H1 (cell line): Measurements from ENCODE around the gene CACNG3. TPM values are rescaled to one million over a fixed set of nuclear protein-coding genes. Genes with fewer than 3 reads are reported as not detected.

Experiments
- CTCF ChIA-PET: fragments of 300-600 bp; sonication (Branson Sonifier 250); formaldehyde crosslinking; loops from one replicate; lab custom pipeline; 2021; ENCODE audit not compliant: partially characterized antibody; lab: Charles Lee
- POLR2A ChIA-PET: fragments of 300-600 bp; sonication (Branson Sonifier 250); formaldehyde crosslinking; loops from one replicate; lab custom pipeline; 2021; ENCODE audit warnings: inconsistent platforms; ENCODE audit not compliant: partially characterized antibody; lab: Charles Lee
- DNase-seq, 2 experiments: peaks; one replicate each; pipeline versions ENCODE4 v3.0.0 to v3.0.0-alpha.2; 2010 to 2022; ENCODE audit warnings: low spot score in 2 of 2, low read depth in 1 of 2, mixed read lengths in 1 of 2
- FAIRE-seq: peaks from 2 replicates; lab custom pipeline; 2011; peaks lifted over from hg19 to GRCh38; lab: Jason Lieb, UNC
- H2AFZ ChIP-seq: 2 replicates; pipeline ENCODE4 v1.8.1; 2012; ENCODE audit warnings: low read length, inconsistent platforms
- H2AK5ac ChIP-seq: 2 replicates; pipeline ENCODE4 v1.6.1; 2013; ENCODE audit warnings: low read depth, low read length
- H2BK120ac ChIP-seq: replicated peaks from 2 replicates; pipeline ENCODE3; 2013; ENCODE audit warnings: low read depth, low read length, inconsistent platforms
- H2BK12ac ChIP-seq: 2 replicates; pipeline ENCODE4 v1.6.1; 2013; ENCODE audit warnings: low read depth, low read length
- H2BK15ac ChIP-seq: 2 replicates; pipeline ENCODE4 v1.6.1; 2013; ENCODE audit warnings: low read length
- H2BK20ac ChIP-seq: 2 replicates; pipeline ENCODE4 v1.6.1; 2013; ENCODE audit warnings: low read length
- H2BK5ac ChIP-seq: 2 replicates; pipeline ENCODE4 v1.6.1; 2013; ENCODE audit warnings: low read depth, low read length
- H3K14ac ChIP-seq: 2 replicates; pipeline ENCODE4 v1.6.1; 2013; ENCODE audit warnings: inconsistent platforms; ENCODE audit not compliant: insufficient read length
- H3K18ac ChIP-seq: 2 replicates; pipeline ENCODE4 v1.6.1; 2013; ENCODE audit warnings: low read length; ENCODE audit errors: extremely low read depth
- H3K23ac ChIP-seq: 2 replicates; pipeline ENCODE4 v1.6.1; 2013; ENCODE audit warnings: inconsistent platforms; ENCODE audit not compliant: insufficient read length
- H3K23me2 ChIP-seq: 2 replicates; pipeline ENCODE4 v1.6.1; 2013; ENCODE audit warnings: low read depth, low read length
- H3K27ac ChIP-seq: 2 replicates; pipeline ENCODE4 v1.6.1; 2011; ENCODE audit warnings: low read depth, low read length, inconsistent platforms
- H3K27me3 ChIP-seq, 4 experiments: replicated peaks in 1 of 4; 1 replicate in 1 of 4; 2 replicates in 3 of 4; pipeline versions ENCODE4 v1.6.1 to v1.8.1; 2011 to 2013; ENCODE audit warnings: low read length in 3 of 4, mild to moderate bottlenecking in 3 of 4, inconsistent platforms in 2 of 4, mixed read lengths in 2 of 4, moderate library complexity in 1 of 4; ENCODE audit not compliant: control insufficient read depth in 3 of 4, insufficient read depth in 3 of 4; ENCODE audit errors: extremely low read depth in 1 of 4
- H3K36me3 ChIP-seq, 4 experiments: 2 replicates each; pipeline versions ENCODE4 v1.6.1 to v1.8.1; 2011 to 2013; ENCODE audit warnings: mild to moderate bottlenecking in 4 of 4, low read length in 3 of 4, moderate library complexity in 2 of 4, control low read depth in 1 of 4, inconsistent platforms in 1 of 4; ENCODE audit not compliant: insufficient read depth in 4 of 4, control insufficient read depth in 2 of 4
- H3K4ac ChIP-seq: replicated peaks from 2 replicates; pipeline ENCODE3; 2013; ENCODE audit warnings: low read length, low read depth, mixed read lengths, inconsistent platforms; ENCODE audit not compliant: insufficient read length
- H3K4me1 ChIP-seq, 4 experiments: replicated peaks in 1 of 4; 1 replicate in 1 of 4; 2 replicates in 3 of 4; pipeline versions ENCODE4 v1.6.1 to v1.8.1; 2011 to 2013; ENCODE audit warnings: low read length in 3 of 4, inconsistent platforms in 2 of 4, mixed read lengths in 1 of 4; ENCODE audit not compliant: insufficient read depth in 4 of 4, control insufficient read depth in 3 of 4
- H3K4me2 ChIP-seq, 2 experiments: 2 replicates each; pipeline versions ENCODE4 v1.6.1 to v1.8.1; 2011 to 2013; ENCODE audit warnings: low read depth in 2 of 2, low read length in 2 of 2, control low read depth in 1 of 2, inconsistent platforms in 1 of 2, mild to moderate bottlenecking in 1 of 2; ENCODE audit not compliant: insufficient read depth in 1 of 2
- H3K4me3 ChIP-seq, 4 experiments: fragments of 200-600, 300-600 bp in 1 of 4; sonication (generic), shearing (Covaris generic), sonication (Bioruptor Twin) in 1 of 4; 2 replicates each; pipeline versions ENCODE4 v1.5.1 to v1.8.1; 2011 to 2016; ENCODE audit warnings: low read length in 4 of 4, low read depth in 3 of 4, control low read depth in 2 of 4, inconsistent platforms in 2 of 4, mild to moderate bottlenecking in 2 of 4, mixed read lengths in 1 of 4, moderate library complexity in 1 of 4; ENCODE audit not compliant: insufficient read depth in 2 of 4; ENCODE audit errors: extremely low read depth in 1 of 4
- H3K56ac ChIP-seq: replicated peaks from 2 replicates; pipeline ENCODE3; 2013; ENCODE audit warnings: low read depth, mild to moderate bottlenecking, mixed read lengths, low read length, inconsistent platforms; ENCODE audit not compliant: insufficient read length
- H3K79me1 ChIP-seq: 2 replicates; pipeline ENCODE4 v1.6.1; 2013; ENCODE audit warnings: low read depth, low read length, control low read depth
- H3K79me2 ChIP-seq, 2 experiments: 2 replicates each; pipeline versions ENCODE4 v1.6.1 to v1.8.1; 2012 to 2013; ENCODE audit warnings: low read length in 2 of 2, mild to moderate bottlenecking in 2 of 2, inconsistent platforms in 1 of 2; ENCODE audit not compliant: insufficient read depth in 2 of 2, control insufficient read depth in 1 of 2
- H3K9ac ChIP-seq, 4 experiments: replicated peaks in 1 of 4; 1 replicate in 1 of 4; 2 replicates in 3 of 4; pipeline versions ENCODE4 v1.6.1 to v1.8.1; 2011 to 2013; ENCODE audit warnings: low read depth in 3 of 4, low read length in 3 of 4, control low read depth in 2 of 4, mild to moderate bottlenecking in 2 of 4, moderate library complexity in 2 of 4, inconsistent platforms in 1 of 4; ENCODE audit errors: extremely low read depth in 1 of 4
- H3K9me3 ChIP-seq, 2 experiments: 2 replicates each; pipeline versions ENCODE4 v1.6.1 to v1.8.1; 2012 to 2013; ENCODE audit warnings: mild to moderate bottlenecking in 2 of 2, moderate library complexity in 2 of 2, control low read depth in 1 of 2, inconsistent platforms in 1 of 2, low read depth in 1 of 2, low read length in 1 of 2, mixed read lengths in 1 of 2; ENCODE audit not compliant: insufficient read depth in 2 of 2
- H4K20me1 ChIP-seq, 2 experiments: replicated peaks in 1 of 2; 2 replicates each; pipeline versions ENCODE3 to v1.8.1; 2011 to 2013; ENCODE audit warnings: inconsistent platforms in 2 of 2, low read length in 2 of 2, mild to moderate bottlenecking in 1 of 2; ENCODE audit not compliant: insufficient read depth in 2 of 2, control insufficient read depth in 1 of 2
- H4K5ac ChIP-seq: 2 replicates; pipeline ENCODE4 v1.6.1; 2013; ENCODE audit warnings: low read length, low read depth, mixed read lengths, inconsistent platforms; ENCODE audit not compliant: insufficient read length
- H4K8ac ChIP-seq: 2 replicates; pipeline ENCODE4 v1.8.0; 2013; ENCODE audit warnings: mild to moderate bottlenecking, moderate library complexity, low read length, inconsistent platforms; ENCODE audit not compliant: insufficient read depth; ENCODE audit errors: extremely low read depth
- H4K91ac ChIP-seq: replicated peaks from 2 replicates; pipeline ENCODE3; 2013; ENCODE audit warnings: low read length, mixed read lengths, inconsistent platforms; ENCODE audit not compliant: insufficient read length
- CBX5 ChIP-seq: fragments of 300-800, 300-1000 bp; sonication (generic); IDR thresholded peaks from 2 replicates; pipeline ENCODE4 v1.7.1; 2016; ENCODE audit warnings: antibody characterized with exemption, low read length, low read depth
- CEBPB ChIP-seq: IDR thresholded peaks from 2 replicates; pipeline ENCODE4 v1.6.1; 2012; ENCODE audit warnings: low read depth, low read length
- E2F6 ChIP-seq: IDR thresholded peaks from 2 replicates; pipeline ENCODE4 v1.6.1; 2012; ENCODE audit warnings: inconsistent platforms
- EGR1 ChIP-seq: IDR thresholded peaks from 2 replicates; pipeline ENCODE4 v1.6.1; 2011; ENCODE audit warnings: low read depth, low read length, borderline replicate concordance
- GABPA ChIP-seq: IDR thresholded peaks from 2 replicates; pipeline ENCODE4 v1.6.1; 2011; ENCODE audit warnings: mild to moderate bottlenecking, low read length, moderate library complexity, borderline replicate concordance; ENCODE audit not compliant: insufficient read depth
- GTF2F1 ChIP-seq: IDR thresholded peaks from 2 replicates; pipeline ENCODE4 v1.6.1; 2012; ENCODE audit warnings: low read depth, low read length, improper control_type of control experiment, borderline replicate concordance
- HDAC2 ChIP-seq, 2 experiments: fragments of 300-600 bp in 1 of 2; sonication (generic) in 1 of 2; IDR thresholded peaks; 2 replicates each; pipeline ENCODE4 v1.6.1; 2011 to 2012; ENCODE audit warnings: low read depth in 2 of 2, low read length in 2 of 2, mild to moderate bottlenecking in 2 of 2, moderate library complexity in 2 of 2, borderline replicate concordance in 1 of 2, inconsistent platforms in 1 of 2
- PHF8 ChIP-seq: fragments of 200-600 bp; sonication (generic); conservative IDR thresholded peaks from 2 replicates; pipeline ENCODE4 v1.7.1; 2012; ENCODE audit warnings: low read depth, mild to moderate bottlenecking, inconsistent platforms, low read length, moderate library complexity
- WGBS, 2 experiments: shearing (Covaris generic) in 1 of 2; methylation state at CpG; one replicate each; pipeline versions ENCODE4 v1.1.6 to v1.1.7; 2013 to 2015; ENCODE audit warnings: low lambda C conversion rate in 2 of 2, mixed read lengths in 2 of 2, inconsistent platforms in 1 of 2, low coverage in 1 of 2, missing lambda C conversion rate in 1 of 2; ENCODE audit not compliant: insufficient replicate concordance in 2 of 2, insufficient coverage in 1 of 2, insufficient read length in 1 of 2; ENCODE audit errors: extremely low coverage in 1 of 2, missing lambda C conversion rate in 1 of 2; 5-methylcytosine and 5-hydroxymethylcytosine counted together
- polyA plus RNA-seq, 7 experiments: library from polyadenylated mRNA; depleted of rRNA in 3 of 7; stranded (reverse) in 5 of 7; unstranded in 2 of 7; fragments of >200 nt in 5 of 7; fragments of 200-250 nt in 2 of 7; gene quantifications; 1 replicate in 5 of 7; 2 replicates in 1 of 7; 4 replicates in 1 of 7; pipeline versions ENCODE4 v1.2.1 to v1.2.3, GENCODE V29; 2011 to 2013; ENCODE audit warnings: missing spikeins in 2 of 7, mixed read lengths in 2 of 7
- total RNA-seq: library from RNA; stranded (reverse); fragmentation: NEBNext Ultra II Directional; extraction: Animal tissue kit (Norgen Biotek cat#: 25700); gene quantifications from 2 replicates; pipeline ENCODE4 v1.2.1, GENCODE V29; 2021

Gene CACNG3
- total and polyA plus RNA-seq, 2 of the 8 experiments (the other 6 are each of a cell fraction or from before 2014, with no cell fraction given) = 0.12 TPM; not detected in 1

DNA sequence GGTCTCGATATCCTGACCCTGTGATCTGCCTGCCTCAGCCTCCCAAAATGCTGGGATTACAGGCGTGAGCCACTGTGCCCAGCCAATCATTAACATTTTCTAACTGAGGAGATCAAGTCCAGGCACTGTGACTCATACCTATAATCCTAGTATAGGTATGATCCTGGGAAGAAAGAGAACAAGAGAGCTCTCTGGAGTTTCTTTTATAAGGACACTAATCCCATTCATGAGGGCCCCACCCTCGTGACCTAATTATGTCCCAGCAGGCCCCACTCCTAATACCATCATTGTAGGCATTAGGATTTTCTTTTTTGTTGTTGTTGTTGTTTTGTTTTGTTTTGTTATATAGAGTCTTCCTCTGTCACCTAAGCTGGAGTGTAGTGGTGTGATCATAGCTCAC is 80.4 kb downstream of the CACNG3 start:
- Histone ChIP-seq H3K79me1 (no peaks in the 10 kb centered on the region), H3K14ac (no peak overlapping the region), H2BK12ac (no peak overlapping the region), H4K91ac (no peak overlapping the region), H2AFZ (no peak overlapping the region), H4K5ac (no peak overlapping the region), H4K20me1 (no peaks in the 10 kb centered on the region), H2BK20ac (no peak overlapping the region), H3K79me2 (no peaks in the 10 kb centered on the region), H2BK120ac (no peak overlapping the region), H3K56ac (no peak overlapping the region), H3K9me3 (no peaks in the 10 kb centered on the region), H4K8ac (no peak overlapping the region), H3K4me2 (no peak overlapping the region), H2BK5ac (no peak overlapping the region), H3K27ac (no peak overlapping the region), H3K36me3 (no peaks in the 10 kb centered on the region), H3K23me2 (no peaks in the 10 kb centered on the region), H2AK5ac (no peak overlapping the region), H2BK15ac (no peak overlapping the region), H3K4me1 (no peaks in the 10 kb centered on the region), H3K23ac (no peak overlapping the region), H3K4me3 (no peak overlapping the region), H3K4ac (no peak overlapping the region), H3K27me3 (no peaks in the 10 kb centered on the region), H3K9ac (no peak overlapping the region), H3K18ac (no peak overlapping the region)
- no peak for FAIRE-seq
- WGBS, 2 experiments = 91% methylated on average over 3 of the region's 3 CpGs; no CpG with 5 or more reads in 1 of the 2 experiments
- no peak for DNase-seq
- TF ChIP-seq HDAC2 (IDR thresholded peaks at IDR 0.05; ENCODE audit: borderline replicate concordance in 1 of 2, low read depth in 2 of 2, low read length in 2 of 2) (no peak), EGR1 (no peak), E2F6 (no peak), CEBPB (no peak), GTF2F1 (no peak), CBX5 (no peak), PHF8 (no peak), GABPA (no peak)
- ChIA-PET POLR2A (no interaction called here), CTCF (interaction anchor here (0.9 to 2.4 kb wide), 9 partner anchors 11 to 291 kb away, joined by 3 to 12 read pairs (median 4); no protein-coding TSS in a partner anchor)
